Limb (tissue), 2 donors: ENCODE data around the gene MYEF2.

ENCODE experiments used
- DNase-seq, 2 donors: peaks; one replicate each; pipeline ENCODE4 v3.0.0-alpha.2; 2016; ENCODE audit errors: extremely low spot score in 2 of 2

MYEF2 gene

DNA sequence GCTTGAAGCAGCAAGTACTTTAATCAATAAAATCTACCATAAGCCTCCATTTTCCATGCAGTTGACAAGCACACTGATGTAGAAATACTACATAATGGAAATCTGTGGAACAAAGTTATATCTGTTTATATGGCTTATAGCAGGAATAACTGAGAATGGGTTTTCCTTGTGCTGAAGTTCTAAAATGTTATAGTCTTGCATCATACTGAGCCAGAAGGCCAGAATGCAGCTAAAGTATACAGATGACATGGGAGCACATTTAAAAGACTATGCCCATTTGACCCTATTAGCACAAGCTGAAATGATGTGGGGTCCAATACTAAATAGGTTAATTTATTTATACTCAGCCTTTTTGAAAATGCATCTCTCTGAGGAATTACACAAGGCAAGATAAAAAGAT, 32.2 kb downstream of the MYEF2 start:
- DNase-seq: no peak

GRCh38 chr15:48144889-48145288, 33.2 kb downstream of the MYEF2 start:
- peak in 1 of 2 donors; percentile 7 for DNase-seq

GRCh38 chr15:48143856-48144255, 34.2 kb downstream of the MYEF2 start:
- DNase-seq: no peak

DNA sequence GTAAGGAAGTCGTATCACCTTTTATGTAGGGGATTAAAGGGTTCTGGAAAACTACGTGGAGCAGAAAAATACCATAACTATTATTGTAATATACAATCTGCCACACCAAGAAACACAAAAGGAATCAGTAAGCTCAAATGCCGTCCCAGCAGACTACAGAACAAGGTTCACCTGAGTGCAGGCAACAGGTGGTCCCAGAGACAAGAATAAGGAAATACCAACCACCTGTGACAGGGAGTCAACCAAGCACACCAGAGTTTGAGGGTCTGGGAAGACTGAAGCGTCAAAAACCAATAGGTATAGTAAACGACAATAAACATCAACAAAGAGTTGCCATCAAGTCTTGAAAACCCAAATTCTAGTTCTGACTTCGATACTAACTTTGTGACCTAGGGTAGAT, 45.2 kb downstream of the MYEF2 start:
- DNase-seq: no peak

DNA sequence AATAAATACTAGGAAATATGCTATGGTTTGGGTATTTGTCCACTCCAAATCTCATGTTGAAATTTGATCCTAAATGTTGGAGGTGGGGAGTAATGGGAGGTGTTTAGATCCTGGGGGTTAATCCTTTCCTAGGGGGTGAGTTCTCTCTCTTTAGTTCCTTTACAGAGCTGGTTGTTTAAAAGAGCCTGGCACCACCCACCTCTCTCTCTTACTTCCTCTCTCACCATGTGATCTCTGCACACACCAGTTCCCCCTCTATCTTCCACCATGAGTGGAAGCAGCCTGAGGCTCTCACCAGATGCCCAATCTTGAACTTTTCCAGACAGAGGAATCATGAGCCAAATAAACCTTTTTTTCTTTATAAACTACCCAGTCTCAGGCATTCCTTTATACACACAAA, 46.8 kb downstream of the MYEF2 start:
- no peak for DNase-seq

DNA sequence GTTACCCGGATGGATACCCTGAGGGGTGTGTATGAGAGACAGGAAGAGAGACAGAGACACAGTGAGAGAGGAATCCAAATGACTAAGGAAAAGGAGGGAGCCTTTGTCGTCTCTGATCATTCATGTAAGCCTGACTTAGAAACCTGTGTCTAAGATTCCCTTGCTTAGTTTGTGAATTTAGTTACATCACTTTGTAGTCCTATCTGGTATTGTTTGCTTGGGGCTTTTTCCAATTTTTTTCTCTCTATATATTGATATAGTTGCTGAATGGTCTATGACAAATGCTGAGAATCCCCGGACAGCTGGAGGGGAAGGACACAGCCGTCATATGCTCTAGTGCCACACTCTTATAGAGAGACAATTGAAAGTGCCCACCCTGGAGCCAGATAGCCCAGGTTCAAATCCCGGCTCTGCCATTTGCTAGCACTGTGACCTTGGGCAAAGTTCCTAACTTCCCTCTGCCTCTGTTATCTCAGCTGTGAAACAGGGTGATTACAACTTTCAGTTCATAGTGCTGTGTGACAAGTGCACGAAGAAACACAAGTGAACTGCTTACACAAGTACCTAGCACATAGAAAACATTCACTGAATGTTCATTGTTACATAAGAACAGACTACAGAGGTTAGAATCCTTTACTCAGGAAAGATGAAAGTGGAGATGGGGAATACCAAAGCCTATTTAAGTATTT, 51.3 kb downstream of the MYEF2 start:
- DNase-seq: no peak

GRCh38 chr15:48121849-48122248, 56.2 kb downstream of the MYEF2 start:
- no peak for DNase-seq

GRCh38 chr15:48120745-48121144, 57.4 kb downstream of the MYEF2 start, which contains the start of gene SLC24A5:
Gene SLC24A5 (plus strand): TSS chr15:48120990. CDS start chr15:48121045, 55 bp downstream.
- DNase-seq: no peak

DNA sequence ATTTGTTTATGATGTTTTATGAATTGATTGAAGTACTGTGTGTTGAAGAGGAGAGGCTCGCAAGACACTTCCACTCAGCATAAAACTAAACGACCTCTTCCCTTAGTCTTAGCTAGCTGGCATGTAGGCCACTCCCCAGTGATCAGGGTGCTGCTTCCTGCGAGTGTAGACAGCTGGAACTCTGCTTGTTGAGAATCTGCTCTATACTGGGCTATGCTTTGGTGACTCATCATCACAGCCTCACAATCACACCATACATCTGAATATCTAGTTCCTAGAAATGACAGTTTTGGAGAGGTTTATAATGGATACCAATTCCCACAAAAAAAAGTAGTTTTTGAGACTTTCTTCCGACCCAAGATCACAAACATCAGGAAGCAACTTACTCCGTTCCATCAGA, 58.8 kb downstream of the MYEF2 start:
- DNase-seq: no peak

GRCh38 chr15:48112242-48112641, 65.9 kb downstream of the MYEF2 start:
- DNase-seq: no peak

DNA sequence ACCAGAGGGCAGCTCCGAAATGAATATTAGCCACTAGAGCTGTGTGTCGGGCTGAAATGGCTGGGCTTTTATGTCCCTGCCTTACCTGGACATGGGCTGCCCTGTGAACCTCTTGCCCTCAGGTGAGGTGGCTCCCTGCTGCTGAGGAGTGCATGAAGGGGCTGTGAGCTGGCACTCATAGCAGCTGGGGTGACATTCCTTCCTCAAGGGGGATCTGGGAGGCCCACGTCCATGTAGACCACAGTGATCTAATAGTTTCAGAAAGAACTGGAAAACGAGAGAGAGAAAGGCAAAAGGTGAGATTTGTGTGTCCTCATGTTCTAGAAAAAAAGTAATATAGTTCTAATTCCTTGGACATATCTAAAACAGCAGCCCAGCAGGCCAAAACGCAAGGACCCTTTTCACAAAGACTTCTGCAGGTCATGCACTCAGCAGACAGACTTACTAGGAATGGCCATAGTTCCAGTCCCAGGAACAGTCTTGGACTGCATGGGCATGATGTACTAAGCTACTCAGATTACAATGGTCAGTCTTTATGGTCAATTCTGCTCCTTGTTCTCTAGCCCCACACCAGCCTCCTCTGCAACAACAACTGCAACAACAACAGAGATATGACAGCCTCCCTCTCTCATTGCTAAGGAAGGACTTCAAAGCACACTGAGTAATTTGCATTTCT, 68.1 kb downstream of the MYEF2 start:
- DNase-seq: no peak

- DNase-seq: no peak
These were observed 68.9 kb downstream of the MYEF2 start for GRCh38 chr15:48109212-48109611.

DNA sequence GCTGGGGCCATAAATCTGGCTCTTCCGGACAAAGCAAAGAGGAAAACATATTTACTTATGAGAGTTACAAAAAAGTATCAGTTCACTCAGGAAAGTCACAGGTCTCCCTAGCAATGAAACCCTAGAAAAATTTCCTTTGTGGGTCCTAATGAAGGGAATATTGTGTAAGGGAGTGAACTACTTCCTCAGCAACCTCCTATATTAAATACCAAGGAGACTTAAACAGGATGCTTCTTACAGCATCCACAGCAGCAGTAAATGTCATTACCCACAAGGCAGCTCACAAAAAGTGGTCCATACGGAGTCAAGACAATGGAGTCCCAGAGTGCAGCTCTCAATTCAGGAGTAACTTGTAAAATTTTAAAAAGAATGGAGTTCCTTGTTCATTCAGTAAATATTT, 72.2 kb downstream of the MYEF2 start:
- DNase-seq: no peak

- DNase-seq: no peak
These were observed 74.4 kb downstream of the MYEF2 start for GRCh38 chr15:48103647-48104046.

DNA sequence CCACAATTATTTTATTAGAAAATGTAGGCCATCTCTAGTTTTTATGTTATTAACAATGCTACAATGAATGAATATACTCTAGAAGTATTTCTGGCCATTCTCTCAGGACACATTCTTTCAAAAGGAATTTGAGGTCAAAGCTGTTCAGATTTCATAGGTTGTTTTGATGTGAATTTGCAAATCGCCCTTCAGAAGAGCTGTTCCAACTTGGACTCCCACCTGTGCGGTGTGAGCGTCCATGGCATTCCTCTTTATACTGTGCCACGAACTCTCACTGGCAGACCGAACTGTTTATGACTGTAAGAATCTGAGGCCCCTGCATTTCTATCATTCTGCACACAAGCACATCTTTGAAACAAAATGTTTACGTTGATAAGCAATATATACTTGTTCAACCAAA, 75.9 kb downstream of the MYEF2 start:
- DNase-seq: no peak

GRCh38 chr15:48101376-48101961, 76.6 kb downstream of the MYEF2 start:
- no peak for DNase-seq

GRCh38 chr15:48097264-48097663, 80.8 kb downstream of the MYEF2 start:
- no peak for DNase-seq

GRCh38 chr15:48096813-48097212, 81.3 kb downstream of the MYEF2 start:
- no peak for DNase-seq

GRCh38 chr15:48096355-48096786, 81.7 kb downstream of the MYEF2 start:
- no peak for DNase-seq

- DNase-seq: no peak
These were observed 86.6 kb downstream of the MYEF2 start for GRCh38 chr15:48091522-48091921.

- no peak for DNase-seq
These were observed 87.4 kb downstream of the MYEF2 start for GRCh38 chr15:48090666-48091065.

GRCh38 chr15:48090115-48090514, 88.0 kb downstream of the MYEF2 start:
- DNase-seq: no peak

- DNase-seq: no peak
These were observed 88.4 kb downstream of the MYEF2 start for GRCh38 chr15:48089702-48090101.
